Measurements from ENCODE around the gene GADD45G.

GRCh38 chr9:89630508-89630907, 25.7 kb downstream of the GADD45G start:
- TF ChIP-seq POLR2AphosphoS5 (IDR thresholded peaks at IDR 0.05; ENCODE audit: borderline replicate concordance, low read depth, low read length) (no peak), FOXP2 (optimal IDR thresholded peaks at IDR 0.05; ENCODE audit: control extremely low read depth, extremely low read length, insufficient read depth) (no peak)
